Stimulated activated CD8-positive, alpha-beta memory T cell treated with anti-CD3 and anti-CD28 coated beads, Interleukin-4, amount 100 ng/mL, for 4 hours (primary cell): ENCODE data around the gene CCDC170.
"Not testable (repeated sequence)": the region's sequence is repeated elsewhere in the genome, so short reads cannot be mapped to it uniquely, and the experiment has no call there.

Experiments used
- DNase-seq, 2 donors: peaks; one replicate each; pipeline ENCODE4 v3.0.0-alpha.2; 2020; ENCODE audit warnings: low read depth in 2 of 2, low spot score in 1 of 2

Gene CCDC170

GRCh38 chr6:151544453-151544852 is 50.6 kb downstream of the CCDC170 start:
- no peak for DNase-seq

- not testable (repeated sequence) for DNase-seq
These were observed 51.1 kb downstream of the CCDC170 start for GRCh38 chr6:151544884-151545283.

- no peak for DNase-seq
These were observed 53.3 kb downstream of the CCDC170 start for GRCh38 chr6:151546941-151547659.

- no peak for DNase-seq
These were observed 54.4 kb downstream of the CCDC170 start for GRCh38 chr6:151548201-151548600.

GRCh38 chr6:151549790-151550189 is 56.0 kb downstream of the CCDC170 start:
- no peak for DNase-seq

- DNase-seq, result no peak
These were observed 56.8 kb downstream of the CCDC170 start for GRCh38 chr6:151550618-151551017.

GRCh38 chr6:151551223-151551857 is 57.5 kb downstream of the CCDC170 start:
- DNase-seq, result no peak

- no peak for DNase-seq
These were observed 59.8 kb downstream of the CCDC170 start for GRCh38 chr6:151553416-151554165.

- no peak for DNase-seq
These were observed 67.4 kb downstream of the CCDC170 start for GRCh38 chr6:151561238-151561637.

GRCh38 chr6:151564654-151565053 is 70.8 kb downstream of the CCDC170 start:
- no peak for DNase-seq

- DNase-seq, result no peak
These were observed 72.1 kb downstream of the CCDC170 start for GRCh38 chr6:151565940-151566339.

GRCh38 chr6:151566557-151566956 is 72.7 kb downstream of the CCDC170 start:
- no peak for DNase-seq

GRCh38 chr6:151576633-151577032 is 82.8 kb downstream of the CCDC170 start:
- DNase-seq, result no peak

GRCh38 chr6:151577257-151577656 is 83.4 kb downstream of the CCDC170 start:
- DNase-seq, result no peak

- DNase-seq, result no peak
These were observed 91.9 kb downstream of the CCDC170 start for GRCh38 chr6:151585741-151586140.

GRCh38 chr6:151589667-151590066 is 95.8 kb downstream of the CCDC170 start:
- no peak for DNase-seq

- DNase-seq, result no peak
These were observed 96.9 kb downstream of the CCDC170 start for GRCh38 chr6:151590742-151591141.

GRCh38 chr6:151592449-151593159 is 98.8 kb downstream of the CCDC170 start:
- DNase-seq, result no peak

GRCh38 chr6:151609146-151609902 is 115.5 kb downstream of the CCDC170 start:
- DNase-seq, result no peak

GRCh38 chr6:151610326-151610725 is 116.5 kb downstream of the CCDC170 start:
- no peak for DNase-seq

- DNase-seq, result no peak
These were observed 120.8 kb downstream of the CCDC170 start for GRCh38 chr6:151614630-151615029.
